Iris pigment epithelial cell (primary cell): Measurements from ENCODE around the gene SRD5A2.
A peak's percentile ranks its signal among the peaks of the same experiment; 100 is the strongest.
"Not testable (repeated sequence)": the region's sequence is repeated elsewhere in the genome, so short reads cannot be mapped to it uniquely, and the experiment has no call there.

ENCODE experiments used
- DNase-seq: peaks from one replicate; pipeline ENCODE4 v3.0.0-alpha.2; 2011; ENCODE audit warnings: low read depth

SRD5A2 gene

DNA sequence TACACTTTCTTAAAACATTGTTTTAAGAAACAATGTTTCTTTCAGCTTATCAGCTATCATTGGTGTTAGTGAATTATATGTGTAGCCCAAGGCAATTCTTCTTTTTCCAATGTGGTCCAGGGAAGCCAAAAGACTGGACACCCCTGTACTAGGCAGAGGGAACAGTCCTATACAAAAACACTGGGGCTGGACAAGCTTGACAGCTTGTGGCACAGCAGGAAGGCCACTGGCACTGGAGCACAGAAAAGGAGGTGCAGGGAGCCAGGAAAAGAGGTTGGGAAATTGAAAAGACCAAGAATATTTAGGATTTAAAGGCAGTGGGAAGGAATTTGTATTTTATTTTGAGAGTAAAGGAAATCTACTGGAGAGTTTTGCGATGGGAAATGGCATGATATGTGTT, 47.7 kb downstream of the SRD5A2 start:
- no peak for DNase-seq

- DNase-seq: no peak
Measured at GRCh38 chr2:31531101-31531500, 49.6 kb downstream of the SRD5A2 start.

- no peak for DNase-seq
Measured at GRCh38 chr2:31529256-31529655, 51.5 kb downstream of the SRD5A2 start.

- DNase-seq: no peak
Measured at GRCh38 chr2:31528823-31529222, 51.9 kb downstream of the SRD5A2 start.

DNA sequence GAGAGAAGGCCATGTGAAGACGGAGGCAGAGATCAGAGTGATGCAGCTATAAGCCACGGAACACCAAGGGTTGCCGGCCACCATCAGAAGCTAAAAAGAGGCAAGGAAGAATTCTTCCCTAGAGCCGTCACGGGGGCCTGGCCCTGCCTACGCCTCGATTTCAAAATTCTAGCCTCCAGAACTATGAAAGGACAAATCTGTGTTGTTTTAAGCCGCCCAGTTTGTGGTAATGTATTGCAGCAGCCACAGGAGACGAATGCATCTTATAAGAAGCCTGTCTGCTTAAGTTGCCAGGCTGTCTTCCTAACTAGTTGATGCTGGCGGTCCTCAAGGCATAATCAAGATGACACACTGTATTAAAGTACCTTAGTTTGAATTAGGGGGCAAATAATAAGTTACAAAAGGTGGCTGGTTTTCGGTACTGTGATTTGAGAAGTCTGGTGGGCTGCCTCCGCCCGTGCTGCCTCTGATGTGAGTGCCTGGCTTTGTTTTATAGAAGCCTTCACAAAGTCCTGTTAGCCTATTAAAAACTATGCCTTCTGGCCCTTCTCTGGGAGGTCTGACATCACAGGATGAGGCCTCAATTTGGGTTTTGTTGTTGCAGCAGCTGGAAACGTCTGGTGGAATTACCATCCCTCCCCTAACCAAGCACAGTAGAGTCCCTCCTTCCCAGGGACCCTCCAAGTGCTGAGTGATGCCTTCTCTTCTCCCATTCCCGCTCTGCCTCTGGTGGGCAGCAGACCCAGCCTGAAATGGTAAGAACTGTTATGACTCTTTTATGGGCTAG, 53.6 kb downstream of the SRD5A2 start:
- peak; percentile 7 for DNase-seq

DNA sequence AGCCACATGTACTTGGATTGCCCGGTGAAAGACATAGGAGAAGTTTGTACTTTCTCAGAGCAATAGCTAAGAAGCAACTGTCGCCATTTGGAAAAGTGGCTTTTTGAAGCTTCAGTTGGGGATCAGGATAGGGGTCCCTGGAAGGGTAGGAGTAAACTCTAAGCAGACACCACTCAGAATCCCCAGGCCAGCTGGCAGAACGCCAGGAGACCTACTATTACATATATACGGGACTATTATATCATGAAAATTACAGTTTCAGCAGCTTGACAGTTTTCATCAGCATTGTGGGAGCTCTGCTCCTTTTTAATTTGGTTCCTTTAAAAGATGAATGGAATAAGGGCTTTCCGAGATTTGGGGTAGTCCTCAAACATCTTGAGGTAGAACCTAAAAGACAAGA, 54.9 kb downstream of the SRD5A2 start:
- no peak for DNase-seq

- no peak for DNase-seq
Measured at GRCh38 chr2:31524592-31524991, 56.1 kb downstream of the SRD5A2 start.

GRCh38 chr2:31523871-31524492, 56.8 kb downstream of the SRD5A2 start:
- DNase-seq: peak; percentile 43

- no peak for DNase-seq
Measured at GRCh38 chr2:31522786-31523185, 58.0 kb downstream of the SRD5A2 start.

DNA sequence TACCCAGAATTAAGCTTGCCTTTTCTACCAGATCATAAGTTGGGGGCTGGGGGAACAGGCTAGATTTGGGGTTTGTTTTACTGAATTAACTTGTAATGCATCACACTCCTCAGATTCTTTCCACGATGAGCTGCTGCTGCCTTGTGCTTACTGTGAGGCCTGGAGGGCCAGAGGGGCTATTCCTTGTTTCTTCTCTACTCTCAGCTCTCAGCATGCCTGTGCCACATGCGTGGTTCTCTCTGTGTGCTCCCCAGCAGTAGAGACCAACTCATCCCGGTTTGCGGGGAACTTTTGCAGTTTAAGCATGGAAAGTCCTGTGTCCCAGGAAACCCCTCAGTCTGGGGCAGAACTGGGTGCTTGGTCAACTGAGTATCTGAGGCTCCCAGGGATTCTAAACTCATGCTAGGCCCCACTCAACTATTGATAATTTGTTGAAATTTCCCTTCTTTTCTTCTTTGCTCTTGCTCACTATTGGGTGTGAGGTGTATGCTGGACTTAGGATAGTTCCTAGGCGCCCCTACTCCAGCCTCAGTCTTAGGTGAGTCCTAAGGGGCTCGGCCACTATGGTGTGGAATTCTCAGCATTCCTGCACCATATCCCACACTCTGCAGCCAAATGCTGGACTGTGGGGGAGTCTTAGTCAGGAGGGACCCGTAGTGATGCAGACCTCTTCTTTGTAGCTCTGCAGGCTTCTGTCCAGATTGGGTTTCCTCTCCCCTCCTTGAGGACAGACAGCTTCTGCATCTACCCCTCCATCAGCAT, 63.1 kb downstream of the SRD5A2 start:
- no peak for DNase-seq

- no peak for DNase-seq
Measured at GRCh38 chr2:31515586-31515985, 65.2 kb downstream of the SRD5A2 start.

DNA sequence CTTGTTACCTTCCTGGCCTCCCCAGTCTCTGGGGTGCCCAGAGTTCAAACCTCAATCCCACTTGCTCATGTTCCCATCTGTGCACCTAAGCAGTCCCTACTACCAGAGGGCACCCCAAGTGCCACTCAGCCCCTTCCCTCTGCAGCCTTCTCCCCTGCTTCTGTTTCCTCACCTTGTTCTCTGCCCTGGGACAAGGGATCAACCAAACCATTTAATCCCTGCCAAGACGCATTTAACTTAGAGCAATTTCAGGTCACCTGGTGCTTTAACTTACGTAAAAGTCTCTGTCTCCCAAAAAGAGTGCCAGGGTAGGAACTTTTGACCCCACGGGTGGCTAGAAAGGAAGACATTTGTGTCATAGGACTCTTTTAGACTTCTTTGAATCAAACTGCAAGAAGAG, 67.2 kb downstream of the SRD5A2 start:
- DNase-seq: no peak

- peak; percentile 11 for DNase-seq
Measured at GRCh38 chr2:31511376-31511775, 69.4 kb downstream of the SRD5A2 start.

DNA sequence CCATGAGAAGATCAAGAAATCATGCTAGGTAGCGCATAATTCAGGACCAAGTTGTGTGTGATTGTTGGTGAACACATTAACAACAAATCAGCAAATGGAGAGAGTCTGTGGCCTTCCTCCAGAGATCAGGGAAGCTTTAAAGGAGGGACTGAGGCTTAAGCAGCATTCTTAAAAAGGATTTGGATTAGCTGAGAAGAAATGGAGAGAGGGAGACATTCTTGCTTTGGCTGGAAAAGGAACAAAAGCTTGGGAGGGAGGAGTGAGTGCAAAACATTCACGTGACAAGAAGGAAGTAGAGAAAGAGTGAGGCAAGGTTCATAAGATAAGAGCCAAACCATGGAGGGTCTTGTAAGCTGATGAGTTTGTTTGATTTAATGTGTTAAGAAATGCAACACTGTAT, 75.6 kb downstream of the SRD5A2 start:
- DNase-seq: no peak

GRCh38 chr2:31504311-31504710, 76.4 kb downstream of the SRD5A2 start:
- DNase-seq: no peak

- not testable (repeated sequence) for DNase-seq
Measured at GRCh38 chr2:31496451-31496874, 84.3 kb downstream of the SRD5A2 start.

- peak; percentile 72 for DNase-seq
Measured at GRCh38 chr2:31489339-31489738, 91.4 kb downstream of the SRD5A2 start.

- no peak for DNase-seq
Measured at GRCh38 chr2:31483246-31483645, 97.5 kb downstream of the SRD5A2 start.

DNA sequence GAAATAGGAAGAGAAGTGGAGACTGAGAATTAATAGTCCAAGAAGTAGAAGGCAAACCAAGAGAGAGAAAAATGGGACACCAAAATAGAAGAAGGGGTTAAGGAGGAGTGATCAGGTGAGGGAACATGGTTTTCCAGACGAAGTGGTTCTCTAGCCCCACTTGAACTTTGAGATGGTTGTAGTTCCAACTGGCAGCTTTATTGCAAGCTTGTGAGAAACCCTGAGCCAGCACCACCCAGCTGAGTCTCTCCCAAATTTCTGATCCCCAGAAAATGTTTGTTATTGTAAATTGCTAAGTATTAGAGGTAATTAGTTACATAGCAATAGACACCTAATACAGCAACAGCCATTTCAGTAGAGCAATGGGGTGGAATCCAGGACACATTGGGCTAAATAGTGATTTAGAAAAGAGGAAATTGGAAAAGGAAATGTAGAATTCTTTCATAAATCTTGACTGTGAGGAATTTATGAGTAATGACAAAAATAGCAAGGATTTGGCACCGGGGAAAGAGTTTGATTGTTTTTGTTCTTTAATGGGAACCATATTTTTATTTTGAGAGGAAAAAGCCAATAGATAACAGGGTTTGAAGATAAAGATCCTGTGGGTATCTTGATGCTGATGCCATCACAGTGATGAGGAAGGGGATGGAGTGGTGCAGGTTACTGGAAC, 104.1 kb downstream of the SRD5A2 start:
- DNase-seq: peak; percentile 35

DNA sequence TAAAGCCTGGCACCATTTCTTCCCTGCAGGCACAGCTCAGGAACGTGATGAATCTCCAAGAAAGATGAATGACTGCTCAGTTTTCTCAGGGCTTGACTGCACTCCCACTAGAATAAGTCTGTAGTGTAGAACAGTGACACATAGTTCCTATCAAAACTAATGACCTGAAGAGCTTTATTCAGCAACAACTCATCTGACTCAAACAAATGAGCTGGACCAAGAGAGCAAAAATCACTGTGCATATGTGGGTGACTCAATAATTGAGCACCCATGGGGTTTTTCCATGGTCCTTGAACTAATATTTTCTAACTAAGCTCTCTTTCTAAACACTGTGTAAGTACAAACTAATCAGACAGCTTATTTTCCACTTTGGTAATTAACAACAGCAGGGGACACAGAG, 105.0 kb downstream of the SRD5A2 start:
- DNase-seq: peak; percentile 79

GRCh38 chr2:31474296-31474695, 106.4 kb downstream of the SRD5A2 start:
- no peak for DNase-seq
